Keratinocyte (primary cell): ENCODE results near the gene DYNLRB1.

Experiments used
- EZH2 ChIP-seq: IDR thresholded peaks from one replicate; pipeline ENCODE4 v1.6.1; 2012; ENCODE audit warnings: inconsistent platforms, mild to moderate bottlenecking, low read length, moderate library complexity
- TF ChIP-seq, protein P1 (sequence below), 3 experiments: IDR thresholded peaks in 1 of 3; conservative IDR thresholded peaks in 1 of 3; optimal IDR thresholded peaks in 1 of 3; 2 replicates in 2 of 3; 3 replicates in 1 of 3; pipeline versions ENCODE3 to v1.5.1; 2011; ENCODE audit warnings: low read length in 3 of 3, mild to moderate bottlenecking in 3 of 3, moderate library complexity in 2 of 3, control low read depth in 1 of 3, inconsistent platforms in 1 of 3; ENCODE audit not compliant: insufficient read depth in 2 of 3; ENCODE audit errors: extremely low read depth in 1 of 3

DNA sequence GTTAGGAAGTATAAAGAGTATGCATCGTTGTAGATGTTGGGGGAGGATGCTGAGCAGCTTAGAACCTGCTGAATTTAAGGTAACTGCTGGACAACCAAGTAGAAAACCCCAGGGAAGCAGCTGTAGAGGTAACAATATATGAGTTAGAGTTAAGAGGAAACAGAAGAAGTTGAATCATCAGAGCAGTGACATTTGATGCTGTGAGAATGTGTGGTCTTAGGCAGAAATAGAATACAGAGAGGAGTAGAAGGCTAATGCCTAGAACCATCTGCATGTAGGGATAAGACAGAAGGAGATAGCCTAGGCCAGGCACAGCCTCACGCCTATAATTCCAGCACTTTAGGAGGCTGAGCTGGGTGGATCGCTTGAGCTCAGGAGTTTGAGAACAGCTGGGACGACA is 22.6 kb upstream of the DYNLRB1 start:
- TF ChIP-seq, protein P1, sequence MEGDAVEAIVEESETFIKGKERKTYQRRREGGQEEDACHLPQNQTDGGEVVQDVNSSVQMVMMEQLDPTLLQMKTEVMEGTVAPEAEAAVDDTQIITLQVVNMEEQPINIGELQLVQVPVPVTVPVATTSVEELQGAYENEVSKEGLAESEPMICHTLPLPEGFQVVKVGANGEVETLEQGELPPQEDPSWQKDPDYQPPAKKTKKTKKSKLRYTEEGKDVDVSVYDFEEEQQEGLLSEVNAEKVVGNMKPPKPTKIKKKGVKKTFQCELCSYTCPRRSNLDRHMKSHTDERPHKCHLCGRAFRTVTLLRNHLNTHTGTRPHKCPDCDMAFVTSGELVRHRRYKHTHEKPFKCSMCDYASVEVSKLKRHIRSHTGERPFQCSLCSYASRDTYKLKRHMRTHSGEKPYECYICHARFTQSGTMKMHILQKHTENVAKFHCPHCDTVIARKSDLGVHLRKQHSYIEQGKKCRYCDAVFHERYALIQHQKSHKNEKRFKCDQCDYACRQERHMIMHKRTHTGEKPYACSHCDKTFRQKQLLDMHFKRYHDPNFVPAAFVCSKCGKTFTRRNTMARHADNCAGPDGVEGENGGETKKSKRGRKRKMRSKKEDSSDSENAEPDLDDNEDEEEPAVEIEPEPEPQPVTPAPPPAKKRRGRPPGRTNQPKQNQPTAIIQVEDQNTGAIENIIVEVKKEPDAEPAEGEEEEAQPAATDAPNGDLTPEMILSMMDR (optimal IDR thresholded peaks at IDR 0.05 in 1 of 3, IDR thresholded peaks at IDR 0.05 in 1 of 3, conservative IDR thresholded peaks at IDR 0.05 in 1 of 3; ENCODE audit: extremely low read depth in 1 of 3, insufficient read depth in 2 of 3, low read length in 3 of 3), result no peak
- TF ChIP-seq EZH2, result no peak
